GM18499 (cell line): ENCODE measurements around the gene ARGLU1.
A peak's percentile ranks its signal among the peaks of the same experiment; 100 is the strongest.

Experiments used
- ATAC-seq: cut with Tn5 transposase; IDR thresholded peaks from one replicate; pipeline ENCODE4 v1.9.1; 2021; ENCODE audit warnings: moderate number of reproducible peaks; ENCODE audit not compliant: insufficient read depth, unreplicated experiment

ARGLU1 gene

GRCh38 chr13:106505732-106506131 lies 62.2 kb downstream of the ARGLU1 start:
- no peak for ATAC-seq

GRCh38 chr13:106505295-106505694 lies 62.6 kb downstream of the ARGLU1 start:
- no peak for ATAC-seq

GRCh38 chr13:106503730-106504453 lies 64.0 kb downstream of the ARGLU1 start:
- no peak for ATAC-seq

- no peak for ATAC-seq
Observed at GRCh38 chr13:106503272-106503671, 64.7 kb downstream of the ARGLU1 start.

GRCh38 chr13:106500445-106500844 lies 67.5 kb downstream of the ARGLU1 start:
- no peak for ATAC-seq

GRCh38 chr13:106499896-106500295 lies 68.0 kb downstream of the ARGLU1 start:
- peak; percentile 50 for ATAC-seq

GRCh38 chr13:106499113-106499512 lies 68.8 kb downstream of the ARGLU1 start:
- ATAC-seq: no peak

- ATAC-seq: no peak
Observed at GRCh38 chr13:106498571-106498970, 69.4 kb downstream of the ARGLU1 start.

GRCh38 chr13:106498158-106498557 lies 69.8 kb downstream of the ARGLU1 start:
- no peak for ATAC-seq

- no peak for ATAC-seq
Observed at GRCh38 chr13:106497079-106497478, 70.9 kb downstream of the ARGLU1 start.

GRCh38 chr13:106496072-106496997 lies 71.6 kb downstream of the ARGLU1 start:
- no peak for ATAC-seq

- ATAC-seq: no peak
Observed at GRCh38 chr13:106494936-106495335, 73.0 kb downstream of the ARGLU1 start.

- ATAC-seq: no peak
Observed at GRCh38 chr13:106494506-106494905, 73.4 kb downstream of the ARGLU1 start.

GRCh38 chr13:106493533-106494220 lies 74.3 kb downstream of the ARGLU1 start:
- peak; percentile 85 for ATAC-seq

- ATAC-seq: no peak
Observed at GRCh38 chr13:106492588-106493475, 75.1 kb downstream of the ARGLU1 start.

GRCh38 chr13:106491928-106492587 lies 75.9 kb downstream of the ARGLU1 start:
- no peak for ATAC-seq
